Measurements from ENCODE around the gene THPO.

THPO gene

GRCh38 chr3:184383033-184383740 is 5.2 kb upstream of the THPO start:
- TF ChIP-seq FOXP2 (optimal IDR thresholded peaks at IDR 0.05; ENCODE audit: borderline replicate concordance, extremely low read depth, extremely low read length, insufficient read depth) = no peak
- TF ChIP-seq TAF1 (IDR thresholded peaks at IDR 0.05; ENCODE audit: borderline replicate concordance, insufficient read depth, low read length) = no peak
- TF ChIP-seq, protein P1, sequence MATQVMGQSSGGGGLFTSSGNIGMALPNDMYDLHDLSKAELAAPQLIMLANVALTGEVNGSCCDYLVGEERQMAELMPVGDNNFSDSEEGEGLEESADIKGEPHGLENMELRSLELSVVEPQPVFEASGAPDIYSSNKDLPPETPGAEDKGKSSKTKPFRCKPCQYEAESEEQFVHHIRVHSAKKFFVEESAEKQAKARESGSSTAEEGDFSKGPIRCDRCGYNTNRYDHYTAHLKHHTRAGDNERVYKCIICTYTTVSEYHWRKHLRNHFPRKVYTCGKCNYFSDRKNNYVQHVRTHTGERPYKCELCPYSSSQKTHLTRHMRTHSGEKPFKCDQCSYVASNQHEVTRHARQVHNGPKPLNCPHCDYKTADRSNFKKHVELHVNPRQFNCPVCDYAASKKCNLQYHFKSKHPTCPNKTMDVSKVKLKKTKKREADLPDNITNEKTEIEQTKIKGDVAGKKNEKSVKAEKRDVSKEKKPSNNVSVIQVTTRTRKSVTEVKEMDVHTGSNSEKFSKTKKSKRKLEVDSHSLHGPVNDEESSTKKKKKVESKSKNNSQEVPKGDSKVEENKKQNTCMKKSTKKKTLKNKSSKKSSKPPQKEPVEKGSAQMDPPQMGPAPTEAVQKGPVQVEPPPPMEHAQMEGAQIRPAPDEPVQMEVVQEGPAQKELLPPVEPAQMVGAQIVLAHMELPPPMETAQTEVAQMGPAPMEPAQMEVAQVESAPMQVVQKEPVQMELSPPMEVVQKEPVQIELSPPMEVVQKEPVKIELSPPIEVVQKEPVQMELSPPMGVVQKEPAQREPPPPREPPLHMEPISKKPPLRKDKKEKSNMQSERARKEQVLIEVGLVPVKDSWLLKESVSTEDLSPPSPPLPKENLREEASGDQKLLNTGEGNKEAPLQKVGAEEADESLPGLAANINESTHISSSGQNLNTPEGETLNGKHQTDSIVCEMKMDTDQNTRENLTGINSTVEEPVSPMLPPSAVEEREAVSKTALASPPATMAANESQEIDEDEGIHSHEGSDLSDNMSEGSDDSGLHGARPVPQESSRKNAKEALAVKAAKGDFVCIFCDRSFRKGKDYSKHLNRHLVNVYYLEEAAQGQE (IDR thresholded peaks at IDR 0.05; ENCODE audit: insufficient read depth in 1 of 2, low read depth in 2 of 2, low read length in 2 of 2) = no peak
- TF ChIP-seq SIN3A (IDR thresholded peaks at IDR 0.05; ENCODE audit: borderline replicate concordance, insufficient read depth, low read length) = no peak
- no peak for TF ChIP-seq POLR2AphosphoS5 (IDR thresholded peaks at IDR 0.05; ENCODE audit: low read depth, low read length)

DNA sequence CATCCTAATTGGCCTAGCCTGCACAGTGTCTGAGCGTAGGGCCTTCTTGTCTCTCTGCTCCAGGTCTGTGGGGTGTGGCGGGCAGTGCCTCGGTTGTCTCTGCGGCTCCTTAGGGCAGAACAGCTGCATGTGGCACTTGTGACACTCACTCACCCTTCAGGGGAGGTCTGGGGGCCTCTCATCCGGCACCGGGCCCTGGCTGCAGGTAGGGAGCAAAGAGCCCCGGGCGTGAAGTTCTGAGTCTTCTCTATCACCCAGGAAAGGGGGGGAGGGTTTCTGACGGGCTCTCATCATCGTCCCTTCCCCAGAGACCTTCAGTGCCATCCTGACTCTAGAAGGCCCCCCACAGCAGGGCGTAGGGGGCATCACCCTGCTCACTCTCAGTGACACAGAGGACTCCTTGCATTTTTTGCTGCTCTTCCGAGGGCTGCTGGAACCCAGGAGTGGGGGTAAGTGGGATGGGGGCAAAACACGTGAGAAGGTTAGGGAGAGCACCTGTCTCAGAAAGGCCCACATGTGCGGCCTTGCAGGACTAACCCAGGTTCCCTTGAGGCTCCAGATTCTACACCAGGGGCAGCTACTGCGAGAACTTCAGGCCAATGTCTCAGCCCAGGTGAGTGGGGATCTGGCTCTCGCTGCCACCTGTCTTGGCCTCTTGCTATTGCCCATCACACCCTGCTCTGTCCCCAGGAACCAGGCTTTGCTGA is 4.5 kb upstream of the THPO start:
- TF ChIP-seq TAF1 (IDR thresholded peaks at IDR 0.05; ENCODE audit: borderline replicate concordance, insufficient read depth, low read length) (no peak), FOXP2 (optimal IDR thresholded peaks at IDR 0.05; ENCODE audit: borderline replicate concordance, extremely low read depth, extremely low read length, insufficient read depth) (no peak), POLR2AphosphoS5 (IDR thresholded peaks at IDR 0.05; ENCODE audit: low read depth, low read length) (no peak), SIN3A (IDR thresholded peaks at IDR 0.05; ENCODE audit: borderline replicate concordance, insufficient read depth, low read length) (no peak)
- TF ChIP-seq, protein P1 (IDR thresholded peaks at IDR 0.05; ENCODE audit: insufficient read depth in 1 of 2, low read depth in 2 of 2, low read length in 2 of 2) = no peak

DNA sequence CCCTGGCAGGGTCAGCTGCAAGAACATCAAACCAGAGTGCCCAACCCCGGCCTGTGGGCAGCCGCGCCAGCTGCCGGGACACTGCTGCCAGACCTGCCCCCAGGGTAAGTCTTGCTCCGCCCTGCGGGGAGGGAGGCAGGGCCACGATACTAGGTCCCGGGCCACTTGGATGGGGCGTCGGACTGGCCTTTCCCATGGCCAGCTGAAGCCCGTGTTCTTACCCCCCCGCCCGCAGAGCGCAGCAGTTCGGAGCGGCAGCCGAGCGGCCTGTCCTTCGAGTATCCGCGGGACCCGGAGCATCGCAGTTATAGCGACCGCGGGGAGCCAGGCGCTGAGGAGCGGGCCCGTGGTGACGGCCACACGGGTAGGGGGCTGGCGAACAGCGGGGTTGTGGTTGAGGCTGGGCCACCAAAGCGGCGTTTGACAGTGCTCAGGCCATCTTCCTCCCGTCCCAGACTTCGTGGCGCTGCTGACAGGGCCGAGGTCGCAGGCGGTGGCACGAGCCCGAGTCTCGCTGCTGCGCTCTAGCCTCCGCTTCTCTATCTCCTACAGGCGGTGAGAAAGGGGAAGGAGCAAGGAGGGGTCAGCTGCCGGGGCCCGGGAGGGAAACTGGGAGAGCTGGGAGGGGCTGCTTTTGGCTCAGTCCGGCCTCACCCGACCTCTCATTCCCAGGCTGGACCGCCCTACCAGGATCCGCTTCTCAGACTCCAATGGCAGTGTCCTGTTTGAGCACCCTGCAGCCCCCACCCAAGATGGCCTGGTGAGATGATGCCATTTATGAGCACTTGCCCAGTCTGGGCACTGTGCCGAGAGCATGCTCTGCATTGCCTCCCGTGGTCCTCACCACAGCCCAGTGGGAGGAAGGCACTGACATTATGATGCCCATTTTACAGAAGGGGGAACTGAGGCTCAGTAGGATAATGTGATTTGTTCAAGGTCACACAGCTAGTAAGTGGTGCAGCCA is 3.5 kb upstream of the THPO start:
- TF ChIP-seq, protein P1 (IDR thresholded peaks at IDR 0.05; ENCODE audit: insufficient read depth in 1 of 2, low read depth in 2 of 2, low read length in 2 of 2) = no peak
- TF ChIP-seq TAF1 (IDR thresholded peaks at IDR 0.05; ENCODE audit: borderline replicate concordance, insufficient read depth, low read length) (no peak), SIN3A (IDR thresholded peaks at IDR 0.05; ENCODE audit: borderline replicate concordance, insufficient read depth, low read length) (no peak), POLR2AphosphoS5 (IDR thresholded peaks at IDR 0.05; ENCODE audit: low read depth, low read length) (no peak), FOXP2 (optimal IDR thresholded peaks at IDR 0.05; ENCODE audit: borderline replicate concordance, extremely low read depth, extremely low read length, insufficient read depth) (no peak)

DNA sequence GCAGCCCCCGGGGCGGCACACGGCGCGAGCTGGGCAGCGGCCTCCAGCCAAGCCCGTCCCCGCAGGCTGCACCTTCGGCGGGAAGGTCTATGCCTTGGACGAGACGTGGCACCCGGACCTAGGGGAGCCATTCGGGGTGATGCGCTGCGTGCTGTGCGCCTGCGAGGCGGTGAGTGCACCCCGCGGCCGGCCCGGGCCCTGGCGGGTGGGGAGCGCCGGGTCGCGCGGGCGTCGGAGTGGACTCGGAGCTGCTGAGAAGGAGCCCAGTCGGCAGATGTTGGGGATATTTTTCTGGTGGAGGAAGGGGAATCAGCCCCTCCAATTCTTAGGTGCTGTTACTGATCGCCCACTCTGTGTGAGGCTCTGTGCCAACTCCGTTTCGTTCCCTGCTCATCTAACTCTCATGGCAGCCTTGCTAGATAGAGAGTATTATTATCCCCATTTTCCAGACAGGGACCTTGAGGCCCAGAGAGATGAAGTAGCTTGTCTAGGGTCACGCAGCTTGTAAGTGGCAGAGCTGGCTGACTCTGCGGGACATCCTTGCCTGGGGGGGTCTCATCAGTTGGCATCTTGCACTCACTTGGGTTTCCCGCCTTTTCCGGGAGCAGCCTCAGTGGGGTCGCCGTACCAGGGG is 2.7 kb upstream of the THPO start:
- TF ChIP-seq, protein P1 (IDR thresholded peaks at IDR 0.05; ENCODE audit: insufficient read depth in 1 of 2, low read depth in 2 of 2, low read length in 2 of 2) = no peak
- no peak for TF ChIP-seq POLR2AphosphoS5 (IDR thresholded peaks at IDR 0.05; ENCODE audit: low read depth, low read length)

Measured in PFSK-1 (cell line).